HG03045 (cell line): ENCODE measurements around the gene RBMS1.
"Not testable (repeated sequence)": the region's sequence is repeated elsewhere in the genome, so short reads cannot be mapped to it uniquely, and the experiment has no call there.

Experiments
- ATAC-seq: cut with Tn5 transposase; IDR thresholded peaks from one replicate; pipeline ENCODE4 v1.9.1; 2021; ENCODE audit warnings: mild to moderate bottlenecking, moderate library complexity; ENCODE audit not compliant: unreplicated experiment

The RBMS1 gene

GRCh38 chr2:160473468-160474318 is 19.9 kb downstream of the RBMS1 start:
- ATAC-seq: no peak

GRCh38 chr2:160472839-160473251 is 20.8 kb downstream of the RBMS1 start:
- no peak for ATAC-seq

- ATAC-seq: no peak
Observed at GRCh38 chr2:160471950-160472349, 21.7 kb downstream of the RBMS1 start.

- no peak for ATAC-seq
Observed at GRCh38 chr2:160469621-160470204, 23.9 kb downstream of the RBMS1 start.

- ATAC-seq: no peak
Observed at GRCh38 chr2:160469164-160469563, 24.4 kb downstream of the RBMS1 start.

GRCh38 chr2:160467086-160467485 is 26.5 kb downstream of the RBMS1 start:
- ATAC-seq: no peak

- no peak for ATAC-seq
Observed at GRCh38 chr2:160465406-160465805, 28.2 kb downstream of the RBMS1 start.

GRCh38 chr2:160465002-160465401 is 28.6 kb downstream of the RBMS1 start:
- ATAC-seq: no peak

- ATAC-seq: no peak
Observed at GRCh38 chr2:160464017-160464416, 29.6 kb downstream of the RBMS1 start.

- ATAC-seq: no peak
Observed at GRCh38 chr2:160463245-160463644, 30.4 kb downstream of the RBMS1 start.

GRCh38 chr2:160460333-160460731 is 33.3 kb downstream of the RBMS1 start:
- ATAC-seq: no peak

- ATAC-seq: no peak
Observed at GRCh38 chr2:160459538-160460332, 33.9 kb downstream of the RBMS1 start.

- no peak for ATAC-seq
Observed at GRCh38 chr2:160458718-160459453, 34.7 kb downstream of the RBMS1 start.

GRCh38 chr2:160457588-160457987 is 36.0 kb downstream of the RBMS1 start:
- no peak for ATAC-seq

GRCh38 chr2:160454070-160454797 is 39.4 kb downstream of the RBMS1 start:
- ATAC-seq: no peak

- no peak for ATAC-seq
Observed at GRCh38 chr2:160453111-160453820, 40.3 kb downstream of the RBMS1 start.

- ATAC-seq: no peak
Observed at GRCh38 chr2:160450486-160450885, 43.1 kb downstream of the RBMS1 start.

- ATAC-seq: not testable (repeated sequence)
Observed at GRCh38 chr2:160448821-160449220, 44.8 kb downstream of the RBMS1 start.

- no peak for ATAC-seq
Observed at GRCh38 chr2:160445673-160446072, 47.9 kb downstream of the RBMS1 start.

- no peak for ATAC-seq
Observed at GRCh38 chr2:160442603-160443002, 51.0 kb downstream of the RBMS1 start.
